ENCODE results near the gene C7.
"Not testable (repeated sequence)": the region's sequence is repeated elsewhere in the genome, so short reads cannot be mapped to it uniquely, and the experiment has no call there.

C7 gene

DNA sequence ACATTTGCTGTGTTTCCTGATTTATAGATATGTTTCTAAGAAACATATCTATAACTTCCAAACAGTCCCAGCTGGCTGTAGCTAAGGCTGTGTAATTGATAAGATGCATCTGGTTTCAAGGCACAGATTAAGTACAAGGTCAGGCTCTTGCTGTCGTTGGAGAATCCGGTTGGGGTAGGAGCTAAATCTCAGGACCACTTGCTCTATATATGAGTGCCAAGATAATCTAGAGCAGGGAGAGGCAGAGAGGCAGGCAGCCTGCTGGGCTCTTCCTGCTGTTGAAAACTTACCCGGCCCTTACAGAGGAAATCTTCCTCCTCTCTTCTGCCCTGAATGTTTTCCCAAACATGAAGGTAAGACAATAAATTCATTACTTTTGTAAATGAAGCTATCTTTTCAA is at the start of gene C7:
TSS of gene C7 (plus strand) at position 234 of the 400 bp plus-strand sequence. CDS start at position 348, 114 bp downstream.
- no peak within 1 kb of the TSS for H3K27ac Mint-ChIP-seq
- H3K27me3 Mint-ChIP-seq: peaks cover 25% of the 10 kb centered on the region
- no peaks in the 10 kb centered on the region for H3K36me3 Mint-ChIP-seq (ENCODE audit: low read depth)
- H3K4me1 Mint-ChIP-seq (ENCODE audit: low read depth): no peaks in the 10 kb centered on the region
- no peak within 1 kb of the TSS for H3K4me3 Mint-ChIP-seq
- no peaks in the 10 kb centered on the region for H3K9me3 Mint-ChIP-seq

DNA sequence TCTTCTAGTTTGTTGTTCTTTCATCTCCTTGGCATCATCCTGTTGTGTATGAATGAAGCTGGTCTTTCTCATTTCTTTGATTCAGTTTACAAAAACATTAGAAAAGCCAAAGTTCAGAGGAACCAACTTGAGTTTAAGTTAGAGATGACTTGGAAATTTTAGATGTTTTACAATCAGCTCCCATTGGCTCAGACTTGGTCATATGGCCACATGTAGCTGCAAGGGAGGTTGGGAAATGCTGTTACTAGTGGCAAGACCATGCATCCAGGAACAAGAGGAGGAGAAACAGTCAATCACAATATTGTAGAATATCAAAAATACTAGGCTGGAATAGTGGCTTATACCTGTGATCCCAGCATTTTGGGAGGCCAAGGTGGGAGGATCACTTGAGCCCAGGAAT is 48.6 kb upstream of the C7 start:
- Mint-ChIP-seq H3K4me3 (no peak overlapping the region), H3K9me3 (no peaks in the 10 kb centered on the region), H3K36me3 (ENCODE audit: low read depth) (no peaks in the 10 kb centered on the region), H3K4me1 (ENCODE audit: low read depth) (no peaks in the 10 kb centered on the region), H3K27ac (no peak overlapping the region), H3K27me3 (no peaks in the 10 kb centered on the region)

DNA sequence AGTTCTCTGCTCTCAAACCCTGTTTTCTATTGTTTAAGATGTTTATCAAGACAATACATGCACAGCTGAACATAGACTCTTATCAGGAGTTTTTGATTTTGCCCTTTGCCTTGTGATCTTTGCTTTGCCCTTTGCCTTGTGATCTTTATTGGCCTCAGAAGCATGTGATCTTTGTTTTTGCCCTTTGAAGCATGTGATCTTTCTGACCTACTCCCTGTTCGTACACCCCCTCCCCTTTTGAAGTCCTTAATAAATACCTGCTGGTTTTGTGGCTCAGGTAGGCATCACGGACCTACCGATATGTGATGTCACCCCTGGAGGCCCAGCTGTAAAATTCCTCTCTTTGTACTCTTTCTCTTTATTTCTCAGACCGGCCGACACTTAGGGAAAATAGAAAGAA is 44.3 kb upstream of the C7 start:
- not testable (repeated sequence) for H3K27ac Mint-ChIP-seq; H3K9me3 Mint-ChIP-seq; H3K36me3 Mint-ChIP-seq (ENCODE audit: low read depth); H3K4me3 Mint-ChIP-seq; H3K4me1 Mint-ChIP-seq (ENCODE audit: low read depth); H3K27me3 Mint-ChIP-seq

DNA sequence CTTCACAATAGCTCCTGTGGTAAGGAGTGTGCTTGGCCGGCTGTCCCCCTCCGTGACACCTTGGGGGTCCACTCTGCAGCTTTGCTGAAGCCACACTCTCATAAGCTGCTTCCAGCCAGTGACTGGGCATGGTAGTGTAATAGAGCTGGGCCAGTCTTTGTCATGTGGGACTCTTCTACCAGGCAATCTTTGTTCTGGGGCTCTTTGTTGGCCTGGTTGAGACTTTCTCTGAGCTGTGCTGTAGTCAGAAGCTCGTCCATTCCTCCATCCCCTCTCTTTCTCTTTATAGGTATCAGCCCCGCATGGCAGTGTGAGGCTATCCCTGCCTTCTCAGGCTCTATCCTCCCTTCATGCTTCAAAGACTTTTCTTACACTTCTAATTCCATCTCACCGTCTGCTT is 42.5 kb upstream of the C7 start:
- Mint-ChIP-seq H3K36me3 (ENCODE audit: low read depth) (no peaks in the 10 kb centered on the region), H3K27ac (no peak overlapping the region), H3K27me3 (peaks cover 3% of the 10 kb centered on the region), H3K4me3 (no peak overlapping the region), H3K9me3 (no peaks in the 10 kb centered on the region), H3K4me1 (ENCODE audit: low read depth) (no peaks in the 10 kb centered on the region)

DNA sequence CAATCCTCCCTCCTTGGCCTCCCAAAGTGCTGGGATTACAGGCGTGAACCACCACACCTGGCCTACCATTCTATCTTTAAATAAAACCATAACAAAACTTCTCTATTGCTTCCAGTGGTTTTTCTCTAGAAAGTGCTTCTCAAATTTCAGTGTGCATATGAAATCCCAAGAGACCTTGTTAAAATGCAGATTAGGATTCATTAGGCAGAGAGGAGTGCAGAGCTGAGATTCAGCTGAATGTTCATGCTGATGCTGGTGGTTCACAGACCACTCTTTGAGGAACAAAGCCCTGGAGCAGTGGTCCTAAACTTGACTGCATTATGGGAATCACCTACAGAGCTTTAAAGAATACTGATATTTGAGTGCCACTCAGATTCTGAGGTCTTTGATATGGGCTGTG is 39.9 kb upstream of the C7 start:
- Mint-ChIP-seq H3K9me3 (no peaks in the 10 kb centered on the region), H3K4me3 (no peak overlapping the region), H3K36me3 (ENCODE audit: low read depth) (no peaks in the 10 kb centered on the region), H3K4me1 (ENCODE audit: low read depth) (no peaks in the 10 kb centered on the region), H3K27me3 (peaks cover 3% of the 10 kb centered on the region), H3K27ac (no peak overlapping the region)

DNA sequence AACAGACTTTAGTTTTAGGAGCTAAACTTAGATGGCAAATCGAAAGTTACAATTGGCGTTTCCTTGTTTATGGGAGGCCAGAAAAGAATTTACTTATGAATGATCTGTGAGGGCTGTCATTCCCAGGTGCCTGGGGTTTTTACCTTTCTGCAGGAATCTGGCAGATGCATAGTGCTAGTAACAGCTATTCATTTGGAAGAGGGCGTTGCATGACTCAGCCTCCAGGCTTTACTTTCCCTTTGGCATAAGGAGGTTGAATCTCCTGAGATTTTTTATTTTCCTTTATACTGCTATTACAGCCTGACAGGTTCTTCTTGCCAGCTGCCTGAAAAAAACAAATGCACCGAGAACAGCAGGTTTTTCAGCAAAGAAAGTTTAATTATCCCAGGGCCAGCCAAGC is 38.1 kb upstream of the C7 start:
- Mint-ChIP-seq H3K27me3 (peaks cover 3% of the 10 kb centered on the region), H3K4me1 (ENCODE audit: low read depth) (no peaks in the 10 kb centered on the region), H3K9me3 (no peaks in the 10 kb centered on the region), H3K4me3 (no peak overlapping the region), H3K27ac (no peak overlapping the region), H3K36me3 (ENCODE audit: low read depth) (no peaks in the 10 kb centered on the region)

DNA sequence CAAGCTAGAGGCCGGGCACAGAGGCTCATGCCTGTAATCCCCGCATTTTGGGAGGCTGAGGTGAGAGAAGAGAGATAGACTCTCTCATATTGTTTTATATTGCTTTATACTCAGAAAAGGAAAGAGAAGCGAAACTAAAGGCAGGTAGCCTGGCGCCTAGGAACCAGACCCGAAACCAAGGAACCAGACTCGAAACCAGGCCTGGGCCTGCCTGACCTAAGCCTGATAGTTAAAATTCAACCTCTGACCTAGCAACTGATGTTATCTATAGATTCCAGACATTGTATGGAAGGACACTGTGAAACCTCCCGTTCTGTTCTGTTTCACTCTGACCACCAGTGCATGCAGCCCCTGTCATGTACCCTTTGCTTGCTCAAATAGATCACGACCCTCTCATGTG is 37.0 kb upstream of the C7 start:
- not testable (repeated sequence) for H3K27ac Mint-ChIP-seq; H3K27me3 Mint-ChIP-seq; H3K36me3 Mint-ChIP-seq (ENCODE audit: low read depth); H3K4me1 Mint-ChIP-seq (ENCODE audit: low read depth); H3K9me3 Mint-ChIP-seq; H3K4me3 Mint-ChIP-seq

DNA sequence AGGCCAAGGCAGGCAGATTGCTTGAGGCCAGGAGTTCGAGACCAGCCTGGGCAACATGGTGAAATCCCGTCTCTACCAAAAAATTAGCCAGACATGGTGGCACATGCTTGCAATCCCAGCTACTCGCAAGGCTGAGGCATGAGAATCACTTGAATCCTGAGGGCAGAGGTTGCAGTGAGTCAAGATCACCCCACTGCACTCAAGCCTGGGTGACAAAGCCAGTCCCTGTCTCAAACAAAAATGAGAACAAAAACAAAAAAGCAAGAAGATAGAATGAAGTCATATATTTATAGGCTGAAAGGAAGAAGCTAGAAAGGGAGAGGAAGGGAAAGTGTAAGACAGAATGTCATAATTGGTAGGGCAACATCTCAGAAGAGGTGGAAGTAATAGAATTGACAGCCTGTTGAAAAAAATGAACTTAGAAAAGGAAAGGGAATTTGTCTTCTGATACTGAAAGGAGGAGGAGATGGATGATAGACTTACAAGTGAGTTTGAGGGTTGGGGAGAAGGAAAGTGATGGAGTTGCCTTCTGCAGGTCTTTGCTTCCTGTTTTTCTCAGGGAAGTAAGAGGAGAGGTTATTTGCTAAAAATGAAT is 35.9 kb upstream of the C7 start:
- Mint-ChIP-seq H3K27me3 (no peaks in the 10 kb centered on the region), H3K4me3 (no peak overlapping the region), H3K27ac (no peak overlapping the region), H3K9me3 (peaks cover 9% of the 10 kb centered on the region), H3K4me1 (ENCODE audit: low read depth) (no peaks in the 10 kb centered on the region), H3K36me3 (ENCODE audit: low read depth) (peaks cover 4% of the 10 kb centered on the region)

DNA sequence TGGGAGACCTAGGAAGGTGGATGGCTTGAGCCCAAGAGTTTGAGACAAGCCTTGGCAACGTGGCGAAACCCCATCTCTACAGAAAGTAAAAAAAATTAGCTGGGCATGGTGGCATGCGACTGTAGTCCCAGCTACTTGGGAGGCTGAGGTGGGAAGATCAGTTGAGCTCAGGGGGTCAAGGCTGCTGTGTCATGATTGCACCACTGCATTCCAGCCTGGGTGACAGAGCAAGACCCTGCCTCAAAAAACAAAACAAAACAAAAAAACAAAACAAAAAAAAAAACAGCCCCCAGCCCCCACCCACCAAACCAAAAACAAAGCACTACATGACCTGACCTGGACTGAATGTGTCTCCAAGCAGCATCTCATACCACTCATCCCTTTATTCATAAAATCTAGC is 33.3 kb upstream of the C7 start:
- Mint-ChIP-seq H3K36me3 (ENCODE audit: low read depth) (peaks cover 4% of the 10 kb centered on the region), H3K27me3 (no peaks in the 10 kb centered on the region), H3K4me1 (ENCODE audit: low read depth) (no peaks in the 10 kb centered on the region), H3K27ac (no peak overlapping the region), H3K4me3 (no peak overlapping the region), H3K9me3 (peaks cover 9% of the 10 kb centered on the region)

DNA sequence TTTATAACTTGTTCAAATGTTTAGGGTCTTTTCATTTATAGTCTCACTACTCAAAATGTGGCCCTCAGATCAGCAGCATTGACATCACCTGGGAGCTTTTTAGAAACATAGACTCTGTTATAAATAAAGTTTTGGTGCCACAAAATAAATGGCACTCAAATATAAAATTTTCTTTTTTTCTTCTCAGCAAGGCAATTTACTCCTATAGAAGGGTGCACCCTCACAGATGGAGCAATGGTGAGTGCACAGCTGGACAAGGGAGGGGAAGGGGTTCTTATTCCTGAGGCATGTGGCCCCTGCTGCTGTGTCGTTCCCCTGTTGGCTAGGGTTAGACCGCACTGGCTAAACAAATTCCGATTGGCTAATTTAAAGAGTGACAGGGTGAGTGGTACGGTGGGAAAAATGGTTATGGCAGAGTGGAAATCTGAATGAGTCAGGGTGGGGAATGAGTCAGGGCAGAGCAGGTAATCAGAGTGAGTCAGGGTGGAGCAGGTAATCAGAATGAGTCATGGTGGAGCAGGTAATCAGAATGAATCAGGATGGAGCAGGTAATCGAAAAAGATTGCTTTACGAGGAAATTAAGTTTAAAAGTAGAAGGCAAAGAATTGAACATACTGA is 31.8 kb upstream of the C7 start:
- Mint-ChIP-seq H3K27ac (peak overlapping the region; percentile 5), H3K36me3 (ENCODE audit: low read depth) (peaks cover 4% of the 10 kb centered on the region), H3K27me3 (peaks cover 6% of the 10 kb centered on the region), H3K4me3 (no peak overlapping the region), H3K4me1 (ENCODE audit: low read depth) (no peaks in the 10 kb centered on the region), H3K9me3 (peaks cover 9% of the 10 kb centered on the region)

DNA sequence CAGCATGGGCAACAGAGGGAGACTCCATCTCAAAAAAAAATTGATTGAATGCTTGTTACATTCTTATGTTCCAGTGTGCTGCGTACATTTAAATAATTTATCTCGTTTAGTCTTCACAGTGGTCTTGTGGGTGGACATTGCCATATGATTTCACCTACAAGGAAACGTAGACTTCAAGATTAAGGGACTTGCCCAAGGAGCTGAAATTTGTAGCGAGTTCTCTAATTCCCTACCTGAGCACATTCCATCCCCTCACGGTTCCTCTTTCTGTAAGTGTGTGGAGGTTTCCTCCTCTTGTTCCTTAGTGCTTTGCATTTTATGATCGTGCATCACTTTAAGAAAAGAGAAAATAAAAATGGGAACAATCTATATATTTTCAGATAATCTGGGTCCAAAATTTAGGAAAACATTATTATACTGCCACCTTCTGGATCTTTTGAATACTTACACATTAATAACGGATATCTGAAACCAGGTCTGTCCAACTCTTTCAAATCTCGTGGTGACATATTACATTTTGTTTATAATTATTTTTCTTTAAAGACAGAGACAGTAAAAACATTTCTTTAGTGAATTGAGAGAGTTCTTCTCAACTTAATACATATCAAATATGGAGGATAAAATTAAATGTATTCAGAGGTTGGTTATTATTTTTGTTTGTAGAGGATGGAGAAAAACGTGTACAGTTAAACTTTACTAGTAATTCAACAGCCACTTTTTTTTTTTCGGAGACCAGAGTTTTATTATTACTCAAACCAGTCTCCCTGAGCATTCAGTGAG is 29.9 kb upstream of the C7 start:
- Mint-ChIP-seq H3K4me3 (no peak overlapping the region), H3K36me3 (ENCODE audit: low read depth) (peaks cover 4% of the 10 kb centered on the region), H3K4me1 (ENCODE audit: low read depth) (no peaks in the 10 kb centered on the region), H3K27me3 (peaks cover 6% of the 10 kb centered on the region), H3K9me3 (peaks cover 9% of the 10 kb centered on the region), H3K27ac (no peak overlapping the region)

DNA sequence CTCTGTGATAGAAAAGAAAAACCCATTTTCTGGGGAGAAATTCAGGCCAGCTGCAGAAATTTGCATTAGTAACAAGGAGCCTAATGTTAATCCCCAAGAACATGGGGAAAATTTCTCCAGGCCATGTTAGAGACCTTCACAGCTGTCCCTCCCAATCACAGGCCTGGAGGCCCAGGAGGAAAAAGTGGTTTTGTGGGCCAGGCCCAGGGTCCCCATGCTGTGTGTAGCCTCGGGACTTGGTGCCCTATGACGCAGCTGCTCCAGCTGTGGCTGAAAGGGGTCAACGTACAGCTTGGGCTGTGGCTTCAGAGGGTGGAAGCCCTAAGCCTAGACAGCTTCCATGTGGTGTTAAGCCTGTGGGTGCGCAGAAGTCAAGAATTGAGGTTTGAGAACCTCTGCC is 27.0 kb upstream of the C7 start:
- Mint-ChIP-seq H3K4me3 (no peak overlapping the region), H3K27ac (no peak overlapping the region), H3K27me3 (peaks cover 6% of the 10 kb centered on the region), H3K36me3 (ENCODE audit: low read depth) (no peaks in the 10 kb centered on the region), H3K4me1 (ENCODE audit: low read depth) (no peaks in the 10 kb centered on the region), H3K9me3 (peaks cover 4% of the 10 kb centered on the region)

DNA sequence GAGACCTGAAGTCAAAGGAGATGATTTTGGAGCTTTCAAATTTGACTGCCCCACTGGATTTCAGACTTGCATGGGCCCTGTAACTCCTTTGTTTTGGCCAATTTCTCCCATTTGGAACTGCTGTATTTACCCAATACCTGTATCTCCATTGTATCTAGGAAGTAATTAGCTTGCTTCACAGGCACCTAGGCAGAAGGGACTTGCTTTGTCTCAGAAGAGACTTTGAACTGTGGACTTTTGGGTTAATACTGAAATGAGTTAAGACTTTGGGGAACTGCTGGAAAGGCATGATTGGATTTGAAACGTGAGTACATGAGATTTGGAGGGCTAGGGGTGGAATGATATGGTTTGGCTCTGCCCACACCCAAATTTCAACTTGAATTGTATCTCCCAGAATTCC is 26.2 kb upstream of the C7 start:
- not testable (repeated sequence) for H3K9me3 Mint-ChIP-seq; H3K4me1 Mint-ChIP-seq (ENCODE audit: low read depth); H3K4me3 Mint-ChIP-seq; H3K27ac Mint-ChIP-seq; H3K36me3 Mint-ChIP-seq (ENCODE audit: low read depth); H3K27me3 Mint-ChIP-seq

DNA sequence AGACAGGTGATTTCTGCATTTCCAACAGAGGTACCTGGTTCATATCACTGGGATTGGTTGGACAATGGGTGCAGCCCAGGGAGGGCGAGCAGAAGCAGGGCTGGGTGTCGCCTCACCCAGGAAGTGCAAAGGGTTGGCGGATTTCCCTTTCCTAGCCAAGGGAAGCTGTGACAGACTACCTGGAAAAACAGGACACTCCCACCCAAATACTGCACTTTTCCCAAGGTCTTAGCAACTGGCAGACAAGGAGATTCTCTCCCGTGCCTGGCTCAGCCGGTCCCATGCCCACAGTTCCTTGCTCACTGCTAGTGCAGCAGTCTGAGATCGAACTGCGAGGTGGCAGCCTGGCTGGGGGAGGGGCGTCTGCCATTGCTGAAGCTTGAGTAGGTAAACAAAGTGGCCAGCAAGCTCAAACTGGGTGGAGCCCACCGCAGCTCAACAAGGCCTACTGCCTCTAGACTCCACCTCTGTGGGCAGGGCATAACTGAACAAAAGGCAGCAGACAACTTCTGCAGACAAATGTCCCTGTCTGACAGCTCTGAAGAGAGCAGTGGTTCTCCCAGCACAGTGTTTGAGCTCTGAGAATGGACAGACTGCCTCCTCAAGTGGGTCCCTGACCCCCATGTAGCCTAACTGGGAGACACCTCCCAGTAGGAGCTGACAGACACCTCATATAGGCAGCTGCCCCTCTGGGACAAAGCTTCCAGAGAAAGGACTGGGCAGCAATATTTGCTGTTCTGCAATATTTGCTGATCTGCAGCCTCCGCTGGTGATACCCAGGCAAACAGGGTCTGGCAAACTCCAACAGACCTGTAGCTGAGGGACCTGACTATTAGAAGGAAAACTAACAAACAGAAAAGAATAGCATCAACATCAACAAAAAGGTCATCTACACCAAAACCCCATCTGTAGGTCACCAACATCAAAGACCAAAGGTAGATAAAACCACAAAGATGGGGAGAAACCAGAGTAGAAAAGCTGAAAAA is 13.6 kb upstream of the C7 start:
- not testable (repeated sequence) for H3K4me3 Mint-ChIP-seq; H3K4me1 Mint-ChIP-seq (ENCODE audit: low read depth); H3K9me3 Mint-ChIP-seq; H3K27ac Mint-ChIP-seq; H3K36me3 Mint-ChIP-seq (ENCODE audit: low read depth)
- peaks cover 11% of the 10 kb centered on the region for H3K27me3 Mint-ChIP-seq
